H9 (cell line): ENCODE results near the gene LRP5. TPM values are rescaled to one million over a fixed set of nuclear protein-coding genes. Genes with fewer than 3 reads are reported as not detected.
A peak's percentile ranks its signal among the peaks of the same experiment; 100 is the strongest.

Source experiments
- DNase-seq: peaks from one replicate; pipeline ENCODE4 v3.0.0-alpha.2; 2017
- H2AFZ ChIP-seq: one replicate; pipeline ENCODE4 v1.6.1; 2013; ENCODE audit warnings: mild to moderate bottlenecking, low read length, control low read depth, moderate library complexity
- H2AK5ac ChIP-seq: 2 replicates; pipeline ENCODE4 v1.6.1; 2013; ENCODE audit warnings: low read length, control low read depth, mixed read lengths; ENCODE audit not compliant: insufficient read length
- H2BK120ac ChIP-seq: one replicate; pipeline ENCODE4 v1.6.1; 2013; ENCODE audit warnings: low read depth, mild to moderate bottlenecking, low read length, control low read depth, inconsistent platforms; ENCODE audit not compliant: poor library complexity, severe bottlenecking
- H2BK12ac ChIP-seq: 2 replicates; pipeline ENCODE4 v1.6.1; 2013; ENCODE audit warnings: low read length, control low read depth, mixed read lengths, low read depth; ENCODE audit not compliant: insufficient read length
- H2BK15ac ChIP-seq: 2 replicates; pipeline ENCODE4 v1.6.1; 2013; ENCODE audit warnings: low read depth, low read length, control low read depth
- H2BK20ac ChIP-seq: one replicate; pipeline ENCODE4 v1.6.1; 2013; ENCODE audit warnings: low read depth, mild to moderate bottlenecking, low read length, control low read depth, inconsistent platforms; ENCODE audit not compliant: poor library complexity, severe bottlenecking
- H2BK5ac ChIP-seq: 2 replicates; pipeline ENCODE4 v1.6.1; 2013; ENCODE audit warnings: low read length, control low read depth, mixed read lengths; ENCODE audit not compliant: insufficient read length
- H3K14ac ChIP-seq: 2 replicates; pipeline ENCODE4 v1.6.1; 2013; ENCODE audit warnings: low read length, control low read depth; ENCODE audit not compliant: insufficient read depth
- H3K18ac ChIP-seq: 2 replicates; pipeline ENCODE4 v1.6.1; 2013; ENCODE audit warnings: low read depth, mild to moderate bottlenecking, mixed read lengths, low read length, control low read depth; ENCODE audit not compliant: insufficient read length
- H3K23ac ChIP-seq: 2 replicates; pipeline ENCODE4 v1.6.1; 2013; ENCODE audit warnings: low read length, control low read depth, mixed read lengths, low read depth; ENCODE audit not compliant: insufficient read length
- H3K23me2 ChIP-seq: 2 replicates; pipeline ENCODE4 v1.6.1; 2013; ENCODE audit warnings: low read depth, mild to moderate bottlenecking, mixed read lengths, low read length, control low read depth; ENCODE audit not compliant: insufficient read length, poor library complexity, severe bottlenecking
- H3K27ac ChIP-seq: 2 replicates; pipeline ENCODE4 v1.5.1; 2013; ENCODE audit warnings: low read length, control low read depth, mixed read lengths, low read depth; ENCODE audit not compliant: insufficient read length
- H3K27me3 ChIP-seq: 2 replicates; pipeline ENCODE4 v1.6.1; 2013; ENCODE audit warnings: low read length, control low read depth, inconsistent platforms; ENCODE audit not compliant: insufficient read depth
- H3K4ac ChIP-seq: 2 replicates; pipeline ENCODE4 v1.6.1; 2013; ENCODE audit warnings: low read depth, mild to moderate bottlenecking, control low read depth, inconsistent platforms, low read length, moderate library complexity
- H3K4me1 ChIP-seq: 2 replicates; pipeline ENCODE4 v1.6.1; 2013; ENCODE audit warnings: low read length, control low read depth, inconsistent platforms; ENCODE audit not compliant: insufficient read depth
- H3K4me2 ChIP-seq: 2 replicates; pipeline ENCODE4 v1.6.1; 2013; ENCODE audit warnings: low read length, control low read depth, mixed read lengths; ENCODE audit not compliant: insufficient read length, insufficient read depth
- H3K56ac ChIP-seq: 2 replicates; pipeline ENCODE4 v1.6.1; 2013; ENCODE audit warnings: low read depth, mild to moderate bottlenecking, mixed read lengths, low read length, control low read depth; ENCODE audit not compliant: insufficient read length
- H3K79me1 ChIP-seq: 2 replicates; pipeline ENCODE4 v1.6.1; 2013; ENCODE audit warnings: low read depth, mild to moderate bottlenecking, moderate library complexity, low read length, control low read depth, inconsistent platforms; ENCODE audit not compliant: insufficient read depth, poor library complexity, severe bottlenecking
- H3K79me2 ChIP-seq: 2 replicates; pipeline ENCODE4 v1.6.1; 2013; ENCODE audit warnings: low read length, control low read depth, inconsistent platforms; ENCODE audit not compliant: insufficient read depth
- H3K9ac ChIP-seq: 2 replicates; pipeline ENCODE4 v1.6.1; 2013; ENCODE audit warnings: low read length, control low read depth, mixed read lengths; ENCODE audit not compliant: insufficient read length; ENCODE audit errors: extremely low read depth
- H3K9me3 ChIP-seq: one replicate; pipeline ENCODE4 v1.6.1; 2013; ENCODE audit warnings: low read depth, low read length, inconsistent platforms; ENCODE audit not compliant: control insufficient read depth
- H3T11ph ChIP-seq: one replicate; pipeline ENCODE4 v1.6.1; 2013; ENCODE audit warnings: mild to moderate bottlenecking, low read length, control low read depth, inconsistent platforms
- H4K20me1 ChIP-seq: one replicate; pipeline ENCODE4 v1.6.1; 2013; ENCODE audit not compliant: control insufficient read depth, insufficient read length, insufficient read depth
- H4K5ac ChIP-seq: 2 replicates; pipeline ENCODE4 v1.6.1; 2013; ENCODE audit warnings: low read depth, mild to moderate bottlenecking, mixed read lengths, low read length, control low read depth; ENCODE audit not compliant: insufficient read length
- H4K8ac ChIP-seq: replicated peaks from 2 replicates; pipeline ENCODE4 v1.6.1; 2013; ENCODE audit warnings: low read length, control low read depth, mixed read lengths, low read depth; ENCODE audit not compliant: insufficient read length
- H4K91ac ChIP-seq: 2 replicates; pipeline ENCODE4 v1.6.1; 2013; ENCODE audit warnings: low read depth, mild to moderate bottlenecking, moderate library complexity, mixed read lengths, low read length, control low read depth; ENCODE audit not compliant: insufficient read length
- H3K27ac Mint-ChIP-seq, 3 experiments: 2 replicates in 2 of 3; 3 replicates in 1 of 3; pipeline ENCODE4 v1.8.0; 2020 to 2021; ENCODE audit warnings: mixed read lengths in 3 of 3, mild to moderate bottlenecking in 1 of 3, moderate library complexity in 1 of 3
- H3K27me3 Mint-ChIP-seq: 2 replicates; pipeline ENCODE4 v1.8.0; 2021; ENCODE audit warnings: low read depth, mild to moderate bottlenecking, moderate library complexity, mixed read lengths
- H3K36me3 Mint-ChIP-seq, 3 experiments: 2 replicates in 2 of 3; 3 replicates in 1 of 3; pipeline ENCODE4 v1.8.0; 2020 to 2021; ENCODE audit warnings: low read depth in 3 of 3, mixed read lengths in 3 of 3; ENCODE audit not compliant: insufficient read depth in 1 of 3
- H3K4me1 Mint-ChIP-seq, 2 experiments: 2 replicates each; pipeline ENCODE4 v1.8.0; 2020; ENCODE audit warnings: mixed read lengths in 2 of 2
- H3K4me3 Mint-ChIP-seq, 2 experiments: 2 replicates in 1 of 2; 3 replicates in 1 of 2; pipeline ENCODE4 v1.8.0; 2020 to 2021; ENCODE audit warnings: mild to moderate bottlenecking in 2 of 2, mixed read lengths in 2 of 2, moderate library complexity in 1 of 2
- H3K9me3 Mint-ChIP-seq, 2 experiments: 2 replicates in 1 of 2; 3 replicates in 1 of 2; pipeline ENCODE4 v1.8.0; 2020; ENCODE audit warnings: mild to moderate bottlenecking in 2 of 2, mixed read lengths in 2 of 2, moderate library complexity in 1 of 2
- CTCF ChIP-seq: fragments of 200-600 bp; sonication (generic); conservative IDR thresholded peaks from 3 replicates; pipeline ENCODE4 v1.8.0; 2021; ENCODE audit warnings: antibody characterized with exemption, mild to moderate bottlenecking
- WGBS: extraction: QIAGEN DNeasy Blood & Tissue Kit; methylation state at CpG from one replicate; pipeline ENCODE4 v1.1.7; 2013; ENCODE audit warnings: missing lambda C conversion rate, low lambda C conversion rate, mixed read lengths; ENCODE audit not compliant: insufficient read length; ENCODE audit errors: extremely low coverage; 5-methylcytosine and 5-hydroxymethylcytosine counted together
- total RNA-seq: library from RNA; stranded (reverse); gene quantifications from 2 replicates; pipeline ENCODE4 v1.2.1, GENCODE V29; 2021

Gene LRP5
- total RNA-seq, 1 experiment from 2014 or later, result 38.4 TPM

DNA sequence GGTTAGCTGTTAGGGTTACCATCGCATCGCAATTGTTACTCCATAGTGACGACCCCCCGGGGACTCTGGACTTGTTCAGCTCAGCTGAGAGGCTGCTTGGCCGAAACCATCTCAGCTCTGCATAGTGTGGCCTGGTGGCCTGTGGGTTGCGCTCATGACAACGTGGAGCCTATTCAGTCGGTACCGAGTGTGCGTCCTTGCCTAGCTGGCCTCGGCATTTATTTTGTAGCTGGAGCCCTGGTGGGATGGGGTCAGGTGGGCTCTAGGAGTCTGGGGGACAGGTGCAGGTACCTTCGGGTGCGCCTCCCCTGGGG, 13.5 kb downstream of the LRP5 start:
- TF ChIP-seq CTCF, result no peak
- peaks cover 0 to 1% of the 10 kb centered on the region in 2 experiments; a peak in 1 of 5 replicates for H3K9me3 Mint-ChIP-seq
- Histone ChIP-seq H3K56ac (no peak overlapping the region), H4K91ac (no peak overlapping the region), H2BK120ac (no peak overlapping the region), H4K5ac (no peak overlapping the region), H3K9me3 (no peaks in the 10 kb centered on the region), H3K27ac (no peak overlapping the region), H3T11ph (no peak overlapping the region), H2BK5ac (no peak overlapping the region), H3K79me1 (no peaks in the 10 kb centered on the region), H4K20me1 (no peaks in the 10 kb centered on the region), H3K79me2 (peaks cover 11% of the 10 kb centered on the region; the same call in 1 of the 2 replicates), H2BK12ac (no peak overlapping the region), H2BK15ac (no peak overlapping the region), H3K14ac (no peak overlapping the region), H4K8ac (no peak overlapping the region), H3K27me3 (no peaks in the 10 kb centered on the region), H3K9ac (no peak overlapping the region), H3K23me2 (no peaks in the 10 kb centered on the region), H3K4me1 (peaks cover 13% of the 10 kb centered on the region; the same call in 1 of the 2 replicates), H3K23ac (no peak overlapping the region), H3K18ac (no peak overlapping the region), H2BK20ac (no peak overlapping the region), H2AK5ac (no peak overlapping the region), H3K4ac (no peak overlapping the region), H3K4me2 (no peak overlapping the region), H2AFZ (no peak overlapping the region)
- no CpG with 5 or more reads among the region's 13 CpGs for WGBS
- no peak for DNase-seq
- H3K36me3 Mint-ChIP-seq, result peaks cover 4 to 9% (median 6%) of the 10 kb centered on the region in 3 experiments; a peak in 5 of 7 replicates
- H3K27me3 Mint-ChIP-seq, result no peaks in the 10 kb centered on the region
- no peak overlapping the region for H3K4me3 Mint-ChIP-seq
- H3K27ac Mint-ChIP-seq, result peak overlapping the region in 1 of 3 experiments; percentile 34; a peak in 2 of 7 replicates
- peaks cover 66 to 70% of the 10 kb centered on the region in 2 experiments for H3K4me1 Mint-ChIP-seq
